ENCODE data around the gene SPCS2.

SPCS2 gene

GRCh38 chr11:74948898-74949752 is at the start of gene SPCS2, which contains the start of gene XRRA1:
TSS of gene SPCS2 (plus strand) at chr11:74949266. CDS start at chr11:74949286, 20 bp downstream.
TSS of gene XRRA1 (minus strand) at chr11:74949091. CDS start at chr11:74940878, 8,213 bp downstream.
- peak; percentile 96 to 98 for DNase-seq (ENCODE audit: low read depth in 2 of 2)

- no peak for DNase-seq (ENCODE audit: low read depth in 2 of 2)
Observed at GRCh38 chr11:74902342-74902741, 46.7 kb upstream of the SPCS2 start.

- no peak for DNase-seq (ENCODE audit: low read depth in 2 of 2)
Observed at GRCh38 chr11:74905326-74905725, 43.7 kb upstream of the SPCS2 start.

- DNase-seq (ENCODE audit: low read depth in 2 of 2) = no peak
Observed at GRCh38 chr11:74909385-74909784, 39.7 kb upstream of the SPCS2 start.

- DNase-seq (ENCODE audit: low read depth in 2 of 2) = no peak
Observed at GRCh38 chr11:74909812-74910211, 39.3 kb upstream of the SPCS2 start.

GRCh38 chr11:74923125-74923524 is 25.9 kb upstream of the SPCS2 start:
- no peak for DNase-seq (ENCODE audit: low read depth in 2 of 2)

GRCh38 chr11:74925281-74925680 is 23.8 kb upstream of the SPCS2 start:
- DNase-seq (ENCODE audit: low read depth in 2 of 2) = no peak

- DNase-seq (ENCODE audit: low read depth in 2 of 2) = no peak
Observed at GRCh38 chr11:74926304-74927030, 22.6 kb upstream of the SPCS2 start.

GRCh38 chr11:74927496-74927895 is 21.6 kb upstream of the SPCS2 start:
- DNase-seq (ENCODE audit: low read depth in 2 of 2) = no peak

GRCh38 chr11:74929431-74930363 is 19.4 kb upstream of the SPCS2 start:
- DNase-seq (ENCODE audit: low read depth in 2 of 2) = peak; percentile 31 to 41

GRCh38 chr11:74932169-74932568 is 16.9 kb upstream of the SPCS2 start:
- no peak for DNase-seq (ENCODE audit: low read depth in 2 of 2)

- DNase-seq (ENCODE audit: low read depth in 2 of 2) = no peak
Observed at GRCh38 chr11:74932797-74933196, 16.3 kb upstream of the SPCS2 start.

GRCh38 chr11:74933765-74934164 is 15.3 kb upstream of the SPCS2 start:
- DNase-seq (ENCODE audit: low read depth in 2 of 2) = no peak

- DNase-seq (ENCODE audit: low read depth in 2 of 2) = no peak
Observed at GRCh38 chr11:74935285-74935684, 13.8 kb upstream of the SPCS2 start.

GRCh38 chr11:74936087-74936486 is 13.0 kb upstream of the SPCS2 start:
- DNase-seq (ENCODE audit: low read depth in 2 of 2) = no peak

- no peak for DNase-seq (ENCODE audit: low read depth in 2 of 2)
Observed at GRCh38 chr11:74936976-74937375, 12.1 kb upstream of the SPCS2 start.

GRCh38 chr11:74937696-74938475 is 11.2 kb upstream of the SPCS2 start:
- no peak for DNase-seq (ENCODE audit: low read depth in 2 of 2)

GRCh38 chr11:74941492-74941891 is 7.6 kb upstream of the SPCS2 start:
- no peak for DNase-seq (ENCODE audit: low read depth in 2 of 2)

GRCh38 chr11:74942073-74942759 is 6.8 kb upstream of the SPCS2 start:
- DNase-seq (ENCODE audit: low read depth in 2 of 2) = no peak

- DNase-seq (ENCODE audit: low read depth in 2 of 2) = no peak
Observed at GRCh38 chr11:74948546-74948897, 544 bp upstream of the SPCS2 start.

- no peak for DNase-seq (ENCODE audit: low read depth in 2 of 2)
Observed at GRCh38 chr11:74949753-74950137, 679 bp downstream of the SPCS2 start.

Data from activated CD8-positive, alpha-beta memory T cell treated with anti-CD3 and anti-CD28 coated beads for 4 hours (primary cell).